Bronchial epithelial cell (primary cell): ENCODE data around the gene STARD7. TPM values are rescaled to one million over a fixed set of nuclear protein-coding genes. Genes with fewer than 3 reads are reported as not detected.

ENCODE experiments used
- DNase-seq: peaks from one replicate; pipeline ENCODE4 v3.0.0-alpha.2; 2010; ENCODE audit warnings: low read depth
- FAIRE-seq: peaks from 2 replicates; lab custom pipeline; 2011; peaks lifted over from hg19 to GRCh38; lab: Jason Lieb, UNC
- H3K27me3 ChIP-seq: 2 replicates; pipeline ENCODE4 v1.5.1; 2011; ENCODE audit warnings: low read length; ENCODE audit not compliant: control insufficient read depth, insufficient read depth
- H3K36me3 ChIP-seq: 2 replicates; pipeline ENCODE4 v1.5.1; 2011; ENCODE audit warnings: low read length; ENCODE audit not compliant: control insufficient read depth, insufficient read depth
- H3K4me3 ChIP-seq: 2 replicates; pipeline ENCODE4 v1.5.1; 2011; ENCODE audit warnings: mild to moderate bottlenecking, low read depth, low read length, control low read depth
- CTCF ChIP-seq: IDR thresholded peaks from 2 replicates; pipeline ENCODE4 v1.5.1; 2011; ENCODE audit warnings: mild to moderate bottlenecking, moderate library complexity, low read length, control low read depth, inconsistent platforms; ENCODE audit not compliant: insufficient read depth, severe bottlenecking
- total RNA-seq: library from RNA; depleted of rRNA; stranded (reverse); fragments of >200 nt; gene quantifications from 2 replicates; pipeline ENCODE4 v1.2.1, GENCODE V29; 2014

STARD7 gene
- total RNA-seq, 1 donor from 2014 or later = 93.7 TPM

GRCh38 chr2:96169868-96170507 is 38.6 kb downstream of the STARD7 start:
- no peak for DNase-seq
- no peaks in the 10 kb centered on the region for H3K27me3 ChIP-seq
- H3K4me3 ChIP-seq = no peak overlapping the region
- no peaks in the 10 kb centered on the region for H3K36me3 ChIP-seq
- no peak for FAIRE-seq
- no peak for TF ChIP-seq CTCF

- Histone ChIP-seq H3K36me3 (no peaks in the 10 kb centered on the region), H3K4me3 (no peak overlapping the region), H3K27me3 (no peaks in the 10 kb centered on the region)
- TF ChIP-seq CTCF = no peak
- FAIRE-seq (no peak), DNase-seq (no peak)
Observed at GRCh38 chr2:96167407-96168013, 41.1 kb downstream of the STARD7 start.

- Histone ChIP-seq H3K4me3 (no peak overlapping the region), H3K27me3 (no peaks in the 10 kb centered on the region), H3K36me3 (no peaks in the 10 kb centered on the region)
- no peak for DNase-seq
- no peak for TF ChIP-seq CTCF
- no peak for FAIRE-seq
Observed at GRCh38 chr2:96164459-96165184, 44.0 kb downstream of the STARD7 start.

GRCh38 chr2:96163768-96164429 is 44.7 kb downstream of the STARD7 start:
- TF ChIP-seq CTCF = no peak
- DNase-seq = no peak
- FAIRE-seq = no peak

GRCh38 chr2:96163415-96163767 is 45.2 kb downstream of the STARD7 start:
- no peak overlapping the region for H3K4me3 ChIP-seq
- DNase-seq (no peak), FAIRE-seq (no peak)
- no peaks in the 10 kb centered on the region for H3K27me3 ChIP-seq
- TF ChIP-seq CTCF = no peak
- no peaks in the 10 kb centered on the region for H3K36me3 ChIP-seq

More at GRCh38 chr2:96163768-96164429, 44.7 kb downstream of the STARD7 start:
- H3K36me3 ChIP-seq = no peaks in the 10 kb centered on the region
- H3K27me3 ChIP-seq = no peaks in the 10 kb centered on the region
- H3K4me3 ChIP-seq = no peak overlapping the region
